ENCODE measurements around the gene ABHD12B.

Gene ABHD12B

DNA sequence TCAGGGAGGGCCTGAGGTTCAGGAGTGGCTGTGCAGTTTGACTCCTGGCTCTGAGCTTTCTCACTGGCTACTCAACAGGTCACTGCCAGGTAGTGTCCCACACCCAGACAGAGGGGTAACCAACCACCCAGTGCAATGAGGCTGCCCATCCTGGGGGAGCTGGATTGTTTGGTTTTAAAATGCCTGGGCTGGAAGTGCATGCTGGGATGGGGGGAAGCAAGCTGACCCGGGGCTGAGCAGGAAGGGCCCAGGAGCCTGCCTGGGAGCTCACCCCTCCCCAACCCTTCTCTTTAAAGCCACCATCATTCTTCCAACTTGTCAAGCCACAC lies 12.6 kb upstream of the ABHD12B start:
- TF ChIP-seq GATA2 (IDR thresholded peaks at IDR 0.05; ENCODE audit: low read depth, low read length) (no peak), GATA3 (IDR thresholded peaks at IDR 0.05; ENCODE audit: low read depth, low read length) (no peak)

DNA sequence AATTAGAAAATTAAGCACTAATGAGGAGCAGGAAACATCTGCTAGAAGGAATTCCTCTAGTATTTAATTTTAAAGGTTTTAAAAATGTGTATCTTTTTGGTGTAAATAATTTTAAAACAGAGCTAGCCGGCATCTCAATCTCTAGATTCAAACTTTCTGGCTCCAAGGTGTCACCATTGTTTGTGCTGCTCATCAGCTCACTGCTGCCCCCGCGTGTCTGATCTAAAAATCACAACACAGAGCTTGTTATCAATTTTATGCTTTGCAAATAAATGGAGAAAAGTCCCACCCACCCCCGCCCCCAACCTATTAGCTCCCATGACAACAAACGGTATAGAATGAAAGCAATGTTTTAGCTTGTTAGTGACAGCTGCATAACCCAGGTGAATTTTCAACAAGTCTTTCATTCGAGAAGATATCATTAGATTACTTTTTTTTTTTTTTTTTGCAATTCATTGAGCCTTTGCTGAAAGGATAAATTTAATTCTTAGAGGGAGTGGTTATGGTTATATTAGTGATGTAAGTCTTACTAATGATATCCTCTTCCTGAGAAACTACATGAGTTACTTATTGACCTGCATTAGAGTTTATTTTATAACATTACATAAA lies 11.3 kb upstream of the ABHD12B start:
- no peak for TF ChIP-seq GATA3 (IDR thresholded peaks at IDR 0.05; ENCODE audit: low read depth, low read length)
- TF ChIP-seq GATA2 (IDR thresholded peaks at IDR 0.05; ENCODE audit: low read depth, low read length): no peak

DNA sequence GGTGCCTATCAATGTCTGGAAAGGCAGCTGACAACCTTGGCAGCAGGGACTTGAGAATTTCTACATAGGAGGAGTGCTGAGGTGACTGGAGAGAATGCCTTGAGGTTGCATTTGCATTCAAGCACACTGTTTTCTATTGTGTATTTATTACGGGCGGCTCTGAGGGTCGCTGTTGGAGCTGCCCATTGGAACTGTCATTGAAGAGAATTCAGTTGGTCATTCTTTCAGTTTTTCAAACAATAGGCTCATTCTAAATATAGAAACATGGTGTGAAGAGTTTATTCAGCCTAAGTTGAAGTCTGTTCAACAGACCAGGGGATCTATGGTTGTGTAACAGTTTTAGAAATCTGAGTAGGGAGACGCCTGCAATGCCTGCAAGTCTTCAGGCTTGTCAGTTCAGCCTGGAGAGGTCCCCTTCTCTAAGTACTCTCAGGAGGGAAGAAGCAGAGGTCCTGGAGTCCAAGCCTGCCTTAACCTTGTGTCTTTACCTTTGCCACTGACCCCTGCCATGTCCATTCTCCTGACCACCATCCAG lies 9.8 kb upstream of the ABHD12B start:
- TF ChIP-seq GATA2 (IDR thresholded peaks at IDR 0.05; ENCODE audit: low read depth, low read length) (no peak), GATA3 (IDR thresholded peaks at IDR 0.05; ENCODE audit: low read depth, low read length) (no peak)

DNA sequence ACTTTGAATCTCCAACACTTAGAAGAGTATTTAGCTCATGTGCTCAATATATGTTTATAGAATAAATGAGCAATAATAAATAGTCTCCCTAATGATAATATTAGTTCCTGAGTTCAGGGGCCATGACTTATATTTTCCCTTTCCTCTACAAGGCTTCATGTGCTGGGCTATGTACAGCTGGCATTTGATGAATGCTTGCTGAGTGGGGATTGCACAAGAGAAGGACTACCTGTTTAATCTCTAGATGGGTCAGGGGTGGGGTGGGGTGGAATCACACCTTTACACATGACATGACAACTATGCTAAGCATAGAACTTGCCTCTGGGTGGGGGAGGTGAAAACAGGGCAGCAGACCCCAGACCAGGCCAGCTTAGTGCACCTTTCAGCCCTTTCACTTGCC lies 7.6 kb upstream of the ABHD12B start:
- TF ChIP-seq GATA3 (IDR thresholded peaks at IDR 0.05; ENCODE audit: low read depth, low read length) (no peak), GATA2 (IDR thresholded peaks at IDR 0.05; ENCODE audit: low read depth, low read length) (no peak)

DNA sequence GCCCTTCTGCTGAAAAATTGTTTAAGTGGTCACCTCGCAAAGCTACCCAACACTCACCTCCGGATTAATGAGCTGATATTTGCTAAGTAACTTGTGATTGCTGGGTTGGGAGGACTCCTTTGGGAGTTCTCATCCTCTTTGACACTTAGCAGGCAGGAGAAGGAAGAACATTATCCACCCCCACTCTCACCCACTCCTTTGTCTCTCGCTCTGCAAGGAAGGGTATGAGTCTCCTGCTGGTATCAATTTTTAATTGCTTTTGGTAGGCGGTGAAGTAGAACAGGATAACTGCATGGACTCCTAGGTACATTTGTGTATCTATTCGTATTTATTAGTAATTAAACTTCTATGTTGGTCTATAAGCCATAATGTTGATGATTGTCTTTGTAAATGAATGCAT lies 6.9 kb upstream of the ABHD12B start:
- no peak for TF ChIP-seq GATA2 (IDR thresholded peaks at IDR 0.05; ENCODE audit: low read depth, low read length)
- no peak for TF ChIP-seq GATA3 (IDR thresholded peaks at IDR 0.05; ENCODE audit: low read depth, low read length)

DNA sequence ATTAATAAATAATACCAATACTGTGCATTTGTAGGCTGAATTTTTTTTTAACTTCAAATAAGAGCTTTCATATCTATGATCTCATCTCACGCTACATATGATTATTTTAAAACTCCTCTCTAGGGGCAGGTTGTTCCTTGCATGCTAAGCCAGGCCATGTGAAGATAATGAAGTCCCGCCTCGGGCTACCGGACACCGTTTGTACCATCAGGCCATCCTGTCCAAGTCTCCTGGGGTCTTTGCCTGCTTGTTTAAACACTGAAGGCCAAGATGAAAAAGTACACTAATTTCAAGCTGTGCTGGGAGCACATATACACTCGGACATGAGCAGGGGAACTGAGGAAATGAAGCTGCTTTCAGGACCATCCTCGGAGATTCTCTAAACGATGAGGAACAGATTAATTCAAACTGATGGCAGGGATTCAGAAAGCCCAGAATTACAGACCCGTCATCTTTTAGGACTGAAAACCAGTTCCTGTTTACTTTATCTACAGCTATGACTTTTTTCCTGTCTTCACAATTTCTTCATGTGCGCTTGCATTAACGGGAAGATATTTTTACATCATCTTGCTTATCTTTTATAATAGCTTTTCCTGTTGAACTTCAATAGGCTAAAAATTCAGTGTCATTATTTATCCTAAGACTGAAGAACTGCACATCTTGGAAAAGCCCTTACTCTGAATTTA lies 6.3 kb upstream of the ABHD12B start:
- TF ChIP-seq GATA3 (IDR thresholded peaks at IDR 0.05; ENCODE audit: low read depth, low read length): no peak
- no peak for TF ChIP-seq GATA2 (IDR thresholded peaks at IDR 0.05; ENCODE audit: low read depth, low read length)

DNA sequence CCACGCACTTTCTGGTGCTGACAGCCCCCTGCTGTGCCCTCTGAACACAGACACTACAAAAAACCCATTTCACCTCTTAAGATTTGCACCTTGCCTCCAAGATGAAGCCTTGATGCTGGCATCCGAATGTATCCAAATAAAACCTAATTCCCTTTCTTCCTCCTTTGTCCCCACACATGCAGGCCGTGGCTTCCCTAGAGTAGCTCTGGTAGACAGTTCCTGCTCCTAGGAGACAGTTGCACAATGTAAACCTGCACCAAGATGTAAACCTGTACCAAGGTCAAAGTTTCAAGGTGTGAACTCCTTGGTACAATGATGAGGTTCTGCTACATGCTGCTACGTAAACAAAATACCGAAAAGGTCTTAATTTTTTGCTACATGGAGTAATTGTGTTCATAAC lies 625 bp upstream of the ABHD12B start:
- TF ChIP-seq GATA3 (IDR thresholded peaks at IDR 0.05; ENCODE audit: low read depth, low read length) (no peak), GATA2 (IDR thresholded peaks at IDR 0.05; ENCODE audit: low read depth, low read length) (no peak)

DNA sequence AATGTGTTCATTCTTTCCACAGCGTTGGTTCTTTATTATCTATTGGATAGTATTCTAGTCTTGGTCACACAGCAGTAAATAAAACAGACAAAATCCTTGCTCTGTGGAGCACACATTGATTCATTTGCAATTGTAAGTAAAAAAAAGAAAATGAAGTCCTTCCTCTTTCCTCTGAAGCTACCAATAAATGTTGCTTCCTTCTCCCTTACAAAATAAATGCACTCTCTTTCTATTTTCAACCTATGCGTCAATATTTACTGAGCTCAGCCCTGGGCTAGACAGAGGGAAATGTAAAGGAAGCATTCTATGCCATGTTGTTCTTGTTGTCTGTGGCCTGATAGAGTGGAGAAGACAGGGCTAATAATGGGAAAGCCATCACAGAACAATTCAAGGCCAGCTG lies 2.9 kb downstream of the ABHD12B start:
- TF ChIP-seq GATA3 (IDR thresholded peaks at IDR 0.05; ENCODE audit: low read depth, low read length) (no peak), GATA2 (IDR thresholded peaks at IDR 0.05; ENCODE audit: low read depth, low read length) (no peak)

DNA sequence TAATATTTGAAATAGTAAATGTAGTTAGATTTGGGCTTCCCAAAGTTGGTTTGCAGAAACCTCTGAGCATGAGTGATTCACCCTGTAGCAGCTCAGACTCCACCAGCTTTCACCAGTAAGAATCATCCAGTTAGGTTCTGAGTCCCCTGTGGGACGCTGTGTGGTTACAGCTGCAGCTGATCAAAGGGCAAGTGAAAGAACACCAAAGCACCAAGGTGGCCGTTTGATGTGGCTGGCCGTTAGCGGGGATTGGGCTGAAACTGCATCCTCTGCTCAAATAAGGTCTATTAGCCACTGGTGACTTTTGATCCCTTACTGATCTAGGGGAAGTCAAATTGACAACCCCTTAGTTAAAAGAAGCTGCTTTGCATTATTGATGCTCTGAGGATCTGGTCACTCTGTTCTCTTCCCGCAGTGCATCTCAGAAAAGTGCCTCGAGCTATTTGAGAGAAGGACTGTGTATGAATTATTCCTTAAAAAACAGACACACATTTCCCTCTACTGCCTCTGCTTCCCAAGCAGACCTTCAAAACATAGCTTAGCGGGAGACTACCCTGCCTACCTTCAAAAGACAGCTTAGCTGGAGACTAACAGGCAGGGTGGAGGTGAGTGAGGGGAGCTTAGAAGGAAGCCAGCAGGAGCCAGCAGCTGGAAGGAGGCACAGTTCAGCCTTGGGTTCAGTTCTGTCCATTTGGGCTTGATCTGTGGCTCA lies 3.7 kb downstream of the ABHD12B start:
- TF ChIP-seq GATA3 (IDR thresholded peaks at IDR 0.05; ENCODE audit: low read depth, low read length) (no peak), GATA2 (IDR thresholded peaks at IDR 0.05; ENCODE audit: low read depth, low read length) (no peak)

DNA sequence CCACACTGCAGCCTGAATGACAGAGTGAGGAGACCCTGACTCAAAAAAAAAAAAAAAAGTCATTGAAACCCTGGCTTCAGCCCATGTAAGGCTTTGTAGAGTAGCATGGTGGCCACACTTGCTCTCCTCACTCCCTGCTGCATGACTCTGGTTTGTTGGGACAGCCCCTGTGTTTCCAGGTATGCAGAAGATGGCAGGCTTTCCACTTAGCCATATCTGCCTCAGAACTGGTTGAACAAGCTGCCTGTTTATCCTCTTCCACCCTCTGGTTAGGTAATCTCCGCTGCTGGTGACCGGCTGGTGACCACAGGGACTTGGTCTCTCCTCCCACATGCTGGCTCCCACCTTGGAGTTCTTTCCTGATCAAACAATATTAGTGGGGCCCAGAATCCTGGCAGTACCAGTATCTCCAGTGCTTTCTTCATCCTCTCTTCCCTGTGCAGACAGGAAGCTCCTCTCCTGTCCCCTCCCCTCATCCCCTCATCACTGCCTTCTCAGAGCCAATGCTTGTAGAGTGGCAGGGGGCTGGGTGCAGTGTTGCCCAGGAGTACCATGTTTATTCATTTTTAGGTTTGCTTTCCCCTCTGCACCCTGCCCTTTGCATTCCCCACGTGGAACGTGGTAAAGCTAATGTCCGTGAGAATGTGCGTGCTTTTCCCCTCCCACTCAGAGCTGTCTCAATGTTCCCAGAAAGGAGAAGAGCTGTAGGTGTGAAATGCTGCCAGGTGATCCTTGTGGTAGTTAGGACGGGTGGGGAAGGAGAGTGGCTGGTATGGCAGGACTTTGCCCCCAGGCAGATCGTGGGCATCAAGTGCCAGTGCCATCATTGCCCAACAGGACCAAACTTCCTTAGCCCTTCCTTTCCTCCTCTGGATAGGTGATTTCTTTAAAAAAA lies 11.3 kb downstream of the ABHD12B start:
- TF ChIP-seq GATA3 (IDR thresholded peaks at IDR 0.05; ENCODE audit: low read depth, low read length) (no peak), GATA2 (IDR thresholded peaks at IDR 0.05; ENCODE audit: low read depth, low read length) (no peak)

DNA sequence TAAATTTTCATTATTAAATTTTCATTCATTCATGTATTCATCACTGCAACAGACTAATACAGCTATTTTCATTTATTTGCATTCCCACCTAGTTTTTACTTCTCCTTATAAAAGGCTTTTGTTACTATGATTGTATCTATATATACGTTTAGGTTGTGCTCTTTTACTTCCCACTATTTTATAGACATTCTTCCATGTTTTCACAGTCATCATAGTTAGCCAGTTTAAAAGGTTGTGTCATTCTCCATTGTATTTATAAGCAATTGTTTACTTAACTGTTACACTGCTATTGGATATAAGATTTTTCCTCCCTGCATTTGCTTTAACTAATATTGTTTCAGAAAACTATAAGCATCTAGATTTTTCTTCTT lies 12.0 kb downstream of the ABHD12B start:
- TF ChIP-seq GATA2 (IDR thresholded peaks at IDR 0.05; ENCODE audit: low read depth, low read length): no peak
- no peak for TF ChIP-seq GATA3 (IDR thresholded peaks at IDR 0.05; ENCODE audit: low read depth, low read length)

DNA sequence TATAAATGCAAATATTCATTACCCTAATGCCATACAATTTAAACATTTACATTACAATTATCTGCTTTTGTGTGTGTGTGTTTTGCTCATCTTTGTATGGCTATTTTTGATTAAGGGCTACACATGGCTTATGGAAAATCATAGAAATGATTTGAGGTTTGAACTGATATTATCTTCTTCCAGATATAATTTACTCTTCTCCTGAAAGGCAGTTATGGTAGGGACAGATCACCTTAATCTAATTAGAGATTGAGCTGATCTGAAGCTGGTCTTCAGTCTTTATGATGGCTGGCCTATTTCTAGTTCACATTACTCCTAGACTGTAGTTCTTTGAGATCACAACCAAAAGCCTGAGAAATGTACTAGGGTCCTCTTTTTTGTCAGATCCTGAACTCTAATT lies 15.6 kb downstream of the ABHD12B start:
- peak; percentile 16; the same call in 1 of the 2 replicates for TF ChIP-seq GATA2 (IDR thresholded peaks at IDR 0.05; ENCODE audit: low read depth, low read length)
- peak; percentile 49 for TF ChIP-seq GATA3 (IDR thresholded peaks at IDR 0.05; ENCODE audit: low read depth, low read length)

DNA sequence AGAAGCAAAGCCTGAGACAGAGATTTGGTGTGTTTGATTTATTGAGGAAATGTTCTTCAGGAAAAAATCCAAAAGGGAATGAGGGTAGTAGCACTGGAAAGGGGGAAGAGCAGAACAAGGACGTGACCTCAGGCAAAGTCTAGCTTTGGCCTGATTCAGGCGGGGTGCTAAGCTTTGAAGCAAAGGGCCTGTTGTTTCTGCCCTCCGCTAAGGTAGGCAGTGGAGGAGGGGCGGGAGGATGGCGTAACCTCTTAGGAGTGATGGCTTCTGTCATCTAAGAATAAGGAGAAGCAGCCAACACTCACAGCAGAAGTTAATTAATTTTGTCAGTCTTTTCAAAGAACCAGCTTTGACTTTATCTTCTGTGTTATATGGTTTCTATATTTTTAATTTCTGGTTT lies 20.4 kb downstream of the ABHD12B start:
- TF ChIP-seq GATA2 (IDR thresholded peaks at IDR 0.05; ENCODE audit: low read depth, low read length) (no peak), GATA3 (IDR thresholded peaks at IDR 0.05; ENCODE audit: low read depth, low read length) (no peak)

DNA sequence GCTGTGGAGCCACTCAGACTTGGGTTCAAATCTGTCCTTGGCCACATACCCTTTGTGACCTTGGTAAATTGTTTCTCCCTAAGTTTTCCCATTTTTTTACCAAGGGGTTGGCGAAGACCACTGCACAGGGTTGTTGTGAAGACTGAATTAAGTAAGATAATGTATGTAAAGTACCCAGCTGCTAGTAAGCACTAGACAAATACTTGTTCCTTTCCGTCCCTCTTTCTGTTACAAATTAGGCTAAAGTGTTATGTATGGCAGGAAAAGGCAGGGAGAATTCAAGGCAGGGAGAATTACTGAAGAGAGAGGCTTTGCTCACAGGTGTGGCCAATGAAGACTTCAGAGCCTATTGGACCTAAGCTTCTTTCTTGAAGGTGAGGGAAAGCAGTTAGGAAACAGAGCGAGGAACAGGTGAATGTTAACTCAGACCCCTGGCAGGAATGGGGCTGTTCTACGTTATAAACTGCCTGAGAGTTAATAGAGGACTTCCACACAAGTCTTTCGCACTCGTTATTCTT lies 25.9 kb downstream of the ABHD12B start:
- TF ChIP-seq GATA2 (IDR thresholded peaks at IDR 0.05; ENCODE audit: low read depth, low read length) (no peak), GATA3 (IDR thresholded peaks at IDR 0.05; ENCODE audit: low read depth, low read length) (no peak)
